NCI-H2029 treated with DMSO at 0.1 percent for 48 hours (cell line): ENCODE measurements around the gene ARMH3.

ENCODE experiments used
- DNase-seq: peaks from one replicate; lab custom pipeline; 2025; lab: John Stamatoyannopoulos, UW

The ARMH3 gene

DNA sequence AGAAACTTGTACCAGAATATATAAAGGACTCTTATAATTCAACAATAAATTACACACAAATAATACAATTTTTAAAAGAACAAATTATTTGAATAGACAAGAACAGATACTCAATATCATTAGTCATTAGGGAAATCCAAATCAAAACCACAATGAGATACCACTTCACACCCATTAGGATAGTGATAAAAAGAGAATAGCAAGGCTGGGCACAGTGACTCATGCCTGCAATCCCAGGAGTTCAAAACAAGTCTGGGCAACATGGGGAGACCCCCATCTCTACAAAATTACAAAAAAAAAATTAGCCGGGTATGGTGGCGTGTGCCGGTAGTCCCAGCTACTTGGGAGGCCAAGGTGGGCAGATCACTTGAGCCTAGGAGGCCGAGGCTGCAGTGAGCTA lies 160.2 kb downstream of the ARMH3 start:
- DNase-seq, result no peak

- DNase-seq, result no peak
These were observed 161.2 kb downstream of the ARMH3 start for GRCh38 chr10:101894742-101895141.

GRCh38 chr10:101894266-101894665 lies 161.7 kb downstream of the ARMH3 start:
- no peak for DNase-seq

DNA sequence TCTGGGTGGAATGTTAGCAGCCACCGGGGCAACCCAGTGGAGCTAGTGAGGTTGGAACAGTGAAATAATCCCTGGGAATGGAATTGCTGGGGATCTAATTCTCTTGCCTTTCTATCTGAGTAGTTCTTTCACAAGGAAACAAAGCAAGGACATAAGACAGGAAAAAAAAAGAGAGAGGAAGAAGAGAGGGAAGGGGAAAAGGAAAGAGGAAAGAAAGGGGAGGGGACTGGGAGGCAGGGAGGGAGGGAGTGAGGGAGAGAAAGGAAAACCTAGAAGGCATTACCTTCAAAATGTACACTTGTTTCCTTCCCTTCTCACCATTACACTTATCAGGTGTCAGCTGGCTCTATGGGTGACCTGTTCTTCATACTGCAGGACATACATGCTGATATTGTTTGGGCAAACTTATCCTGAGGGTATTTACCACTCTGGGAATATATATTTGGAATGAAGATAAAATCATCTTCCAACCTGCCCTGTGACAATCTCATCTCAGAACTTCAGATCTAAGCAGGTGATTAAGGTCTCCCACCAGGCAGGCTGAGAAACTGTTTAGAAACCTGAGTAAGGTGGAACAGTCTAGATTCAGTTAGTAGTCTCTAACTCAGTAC lies 162.4 kb downstream of the ARMH3 start:
- no peak for DNase-seq

- no peak for DNase-seq
These were observed 163.1 kb downstream of the ARMH3 start for GRCh38 chr10:101892782-101893391.

DNA sequence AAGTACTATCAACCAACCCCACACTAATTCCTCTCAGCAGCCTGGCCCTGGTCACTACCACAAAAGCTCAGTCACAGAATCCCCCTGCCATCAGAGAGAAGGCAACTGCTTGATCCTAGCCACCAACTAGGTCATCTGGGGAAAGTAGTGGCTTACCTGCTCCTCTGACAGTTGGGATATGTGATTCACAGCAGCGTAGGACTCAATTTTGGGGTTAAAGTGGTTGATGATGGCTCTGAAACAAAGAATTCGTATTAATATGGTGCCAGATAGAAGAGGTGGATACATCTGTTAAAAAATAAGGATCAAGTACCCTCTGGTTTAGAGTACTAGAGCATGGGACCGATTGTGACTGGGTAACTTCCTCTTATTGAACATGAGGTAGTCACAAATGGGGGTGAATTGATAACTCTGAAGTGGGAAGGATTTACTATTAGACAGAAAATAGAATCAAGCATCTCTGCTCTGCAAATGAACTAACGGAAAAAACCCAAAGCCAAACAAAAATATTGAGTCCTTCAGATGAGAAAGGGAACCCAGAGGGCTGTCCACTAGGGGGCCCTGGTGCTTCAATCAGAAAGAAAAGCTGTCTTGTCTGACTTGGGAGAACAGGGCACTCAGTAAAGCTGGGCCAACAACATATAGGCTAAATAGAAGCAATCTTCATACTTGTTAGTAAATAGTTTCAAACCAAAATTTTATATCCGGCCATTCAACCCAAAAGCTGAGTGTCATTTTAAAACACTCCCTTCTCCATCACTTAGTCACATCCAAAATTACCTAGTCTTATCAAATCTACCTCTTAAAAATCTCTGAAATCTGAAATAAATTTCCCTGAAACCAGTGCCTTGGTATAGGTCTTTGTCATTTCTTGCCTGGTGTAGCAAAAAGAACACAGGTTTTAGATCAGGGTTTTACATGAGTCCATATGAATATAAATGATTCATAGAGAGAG lies 166.4 kb downstream of the ARMH3 start:
- no peak for DNase-seq

- no peak for DNase-seq
These were observed 167.6 kb downstream of the ARMH3 start for GRCh38 chr10:101888251-101888949.

GRCh38 chr10:101887775-101888174 lies 168.2 kb downstream of the ARMH3 start:
- no peak for DNase-seq

DNA sequence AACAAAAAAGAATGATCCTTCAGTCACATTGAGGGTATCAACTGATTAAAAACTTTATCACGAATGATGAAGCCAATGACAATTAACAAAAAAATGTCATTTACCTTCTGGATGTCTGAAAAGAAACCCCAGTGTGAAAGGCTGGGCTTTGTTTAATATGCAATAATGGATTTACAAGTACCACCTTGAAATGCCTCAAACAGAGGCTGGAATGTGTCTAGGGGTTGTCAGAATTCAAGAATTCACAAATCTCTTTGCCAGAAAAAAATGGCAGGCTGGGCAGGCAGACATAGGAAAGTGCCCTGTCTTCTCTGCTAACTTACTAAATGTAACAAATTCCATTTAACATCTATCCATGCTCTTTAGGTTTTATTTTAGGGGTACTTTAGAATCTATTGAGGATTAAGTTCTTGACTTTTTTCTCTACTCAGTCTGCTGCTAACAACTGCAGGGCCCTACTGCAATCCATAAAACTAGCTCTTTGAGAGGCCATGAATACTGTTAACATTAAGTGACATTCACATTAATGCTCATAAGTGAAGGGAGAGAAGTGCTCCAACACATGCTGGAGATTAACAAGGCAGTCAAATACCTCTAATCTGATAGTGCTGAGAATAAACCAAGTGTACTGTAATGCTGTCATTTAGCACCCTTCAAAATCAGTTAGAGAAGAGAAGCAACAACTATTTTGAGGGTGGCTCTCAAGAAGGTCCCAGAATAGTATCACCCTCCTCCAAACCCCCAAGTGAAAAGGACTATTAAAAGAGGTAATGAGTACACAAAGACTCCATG lies 169.3 kb downstream of the ARMH3 start:
- no peak for DNase-seq

GRCh38 chr10:101881036-101881774 lies 174.8 kb downstream of the ARMH3 start:
- no peak for DNase-seq

DNA sequence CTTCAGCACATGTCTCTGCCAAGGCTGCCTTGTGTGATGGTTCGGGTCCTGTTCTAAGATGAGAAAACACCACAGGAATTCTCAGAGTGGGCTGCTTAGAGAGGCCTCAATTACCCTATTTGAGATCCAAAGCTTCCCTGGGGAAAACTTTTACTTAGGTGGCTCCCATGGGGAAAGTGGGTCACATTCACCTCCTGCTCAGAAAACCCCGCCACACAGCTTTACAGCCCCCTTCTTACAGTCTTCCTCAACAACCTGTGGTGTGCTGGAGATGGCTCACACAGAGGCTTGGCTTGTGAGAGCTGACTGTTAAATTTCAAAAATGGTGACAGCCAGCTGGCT lies 175.8 kb downstream of the ARMH3 start:
- no peak for DNase-seq

DNA sequence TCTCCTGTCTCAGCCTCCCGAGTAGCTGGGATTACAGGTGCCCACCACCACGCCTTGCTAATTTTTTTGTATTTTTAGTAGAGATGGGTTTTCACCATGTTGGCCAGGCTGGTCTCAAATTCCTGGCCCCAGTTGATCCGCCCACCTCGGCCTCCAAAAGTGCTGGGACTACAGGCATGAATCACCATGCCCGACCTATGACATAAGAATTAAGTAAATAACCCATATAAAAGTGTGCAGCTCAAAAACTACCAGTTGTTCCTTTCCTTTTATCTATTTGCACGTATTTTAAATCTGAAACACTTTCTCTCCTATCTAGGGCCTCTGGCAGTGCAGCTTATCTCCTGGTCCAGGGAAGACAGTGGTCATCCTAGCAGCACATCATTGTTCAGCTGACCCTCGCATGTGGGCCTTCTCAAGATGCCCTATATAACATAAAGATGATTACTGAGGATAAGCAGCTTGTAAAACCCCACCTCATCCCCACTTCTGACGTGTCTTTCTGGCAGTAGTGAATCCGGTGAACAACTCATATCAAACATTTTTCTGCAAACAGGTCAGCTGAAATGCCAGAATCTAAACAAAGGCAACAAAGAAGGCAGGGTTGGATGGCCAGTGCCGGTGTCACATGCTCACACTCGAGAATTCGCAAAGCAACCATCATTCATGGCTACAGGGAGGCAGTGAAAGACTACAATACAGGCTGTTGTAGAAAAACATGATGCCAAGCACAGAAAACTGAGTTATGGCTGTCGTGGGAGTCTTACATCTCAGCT lies 176.3 kb downstream of the ARMH3 start:
- DNase-seq, result no peak

DNA sequence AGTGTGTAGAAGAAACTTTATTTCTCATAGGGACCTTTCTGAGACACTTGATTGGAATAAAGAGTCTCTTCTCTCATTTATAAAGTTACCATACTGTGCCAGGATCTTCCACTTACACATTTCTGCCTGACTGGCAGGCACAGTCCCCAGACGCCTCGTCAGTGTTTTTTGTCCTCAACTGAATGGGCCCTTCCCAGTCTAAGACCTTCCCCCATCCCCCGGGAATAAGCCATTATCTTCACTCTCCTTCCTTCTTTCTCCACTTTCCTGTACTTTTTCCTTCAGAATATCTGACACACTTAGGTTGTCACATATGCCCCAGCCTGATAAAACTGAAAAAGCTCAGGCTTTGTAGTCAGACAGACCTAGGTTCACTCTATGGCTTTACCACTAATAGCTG lies 177.1 kb downstream of the ARMH3 start:
- no peak for DNase-seq

GRCh38 chr10:101875068-101875688 lies 180.8 kb downstream of the ARMH3 start:
- no peak for DNase-seq

GRCh38 chr10:101874252-101874651 lies 181.7 kb downstream of the ARMH3 start:
- no peak for DNase-seq

GRCh38 chr10:101867931-101868330 lies 188.0 kb downstream of the ARMH3 start:
- DNase-seq, result no peak

- no peak for DNase-seq
These were observed 196.4 kb downstream of the ARMH3 start for GRCh38 chr10:101859530-101859929.

- DNase-seq, result no peak
These were observed 197.1 kb downstream of the ARMH3 start for GRCh38 chr10:101858723-101859500.
